Embryonic facial prominence (tissue), 1 donor: Measurements from ENCODE around the gene TOP1.

Experiments
- DNase-seq: peaks from one replicate; pipeline ENCODE4 v3.0.0-alpha.2; 2016; ENCODE audit errors: extremely low spot score

The TOP1 gene

DNA sequence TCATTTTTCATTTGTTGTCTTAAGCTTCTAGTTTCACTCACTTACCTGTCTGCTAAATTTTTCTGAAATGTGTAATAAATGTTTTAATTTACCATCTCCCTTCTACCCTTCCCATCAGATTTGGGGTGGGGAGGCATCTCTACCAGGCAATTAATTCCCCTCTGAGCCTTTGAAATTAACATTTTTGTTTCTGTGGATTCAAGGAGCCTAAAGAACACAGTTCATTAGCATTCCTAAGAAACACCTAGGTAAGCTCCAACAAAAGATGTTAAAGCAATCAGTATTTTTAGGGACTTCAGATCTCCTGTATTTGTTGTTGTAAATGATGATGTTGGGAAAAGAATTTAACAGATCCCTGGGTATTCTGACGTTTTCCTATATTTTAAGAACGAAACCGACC, 6.6 kb downstream of the TOP1 start:
- DNase-seq = no peak

DNA sequence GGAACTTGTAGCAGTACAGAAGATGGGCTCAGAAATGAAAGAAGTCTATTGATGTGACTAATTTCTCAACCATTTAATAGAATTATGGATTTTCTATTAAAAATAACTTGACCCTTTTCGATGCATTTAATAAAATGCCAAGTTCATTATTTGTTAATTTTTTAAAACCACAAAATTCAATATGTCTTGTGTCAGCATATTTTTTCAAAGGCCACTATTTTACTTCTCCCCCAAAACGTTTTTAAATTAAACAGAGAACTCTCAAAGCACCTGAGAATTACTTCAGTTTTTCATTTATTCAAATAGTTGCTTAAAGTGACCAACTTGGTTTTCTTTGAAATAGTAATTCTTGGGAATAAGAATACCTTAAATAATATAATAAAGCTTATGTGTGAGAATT, 8.6 kb downstream of the TOP1 start:
- no peak for DNase-seq

DNA sequence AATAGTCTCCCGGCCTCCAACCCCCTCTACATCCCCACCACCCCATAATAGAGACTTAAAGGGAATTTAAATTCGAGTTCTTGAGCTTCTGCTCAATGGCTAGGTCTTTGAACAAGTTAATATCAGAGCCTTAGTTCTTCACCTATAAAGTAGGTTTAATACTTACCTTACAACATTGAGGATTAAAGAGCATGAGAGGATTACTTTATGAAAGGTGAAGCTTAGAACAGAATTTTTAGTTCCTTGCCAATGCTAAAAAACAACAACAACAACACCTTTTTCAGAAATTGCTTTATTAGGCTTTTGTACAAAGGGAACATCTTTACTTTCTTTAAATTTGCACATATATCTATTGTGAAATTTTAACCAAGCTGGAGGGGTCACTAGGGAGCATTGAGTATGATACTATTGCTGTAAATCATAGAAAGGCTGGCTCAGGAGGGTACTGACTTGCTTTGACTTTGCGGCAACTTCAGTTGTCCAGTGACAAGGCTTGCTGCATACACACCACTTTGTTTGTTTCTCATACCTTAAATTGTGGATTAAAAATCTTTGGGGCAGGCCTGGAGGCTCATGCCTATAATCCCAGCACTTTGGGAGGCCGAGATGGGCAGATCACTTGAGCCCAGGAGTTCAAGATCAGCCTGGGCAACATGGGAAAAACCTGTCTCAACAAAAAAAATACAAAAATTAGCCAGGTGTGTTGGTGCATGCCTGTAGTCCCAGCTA, 9.7 kb downstream of the TOP1 start:
- DNase-seq = no peak

DNA sequence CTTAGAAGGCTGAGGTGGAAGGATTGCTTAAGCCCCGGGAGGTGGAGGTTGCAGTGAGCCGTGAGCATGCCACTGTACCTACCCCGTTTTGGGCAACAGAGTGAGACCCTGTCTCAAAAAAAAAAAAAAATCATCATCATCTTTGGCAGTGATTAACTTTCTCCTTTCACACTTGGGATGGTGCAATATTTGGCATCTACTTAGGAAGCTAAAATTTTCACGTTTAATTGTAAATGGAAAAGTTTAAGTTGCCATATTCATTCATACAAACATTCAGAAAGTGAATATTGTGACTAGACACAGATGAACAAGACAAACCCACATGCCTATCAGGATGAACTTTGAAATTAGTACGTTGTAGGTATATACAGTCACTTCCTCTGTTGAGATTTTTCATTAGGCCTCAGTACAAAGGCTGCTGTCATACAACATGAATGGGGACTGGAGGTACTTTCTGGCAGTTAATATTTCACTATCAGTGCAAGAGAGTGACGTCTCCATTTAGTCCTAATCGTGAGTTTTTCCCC, 10.3 kb downstream of the TOP1 start:
- DNase-seq = no peak

DNA sequence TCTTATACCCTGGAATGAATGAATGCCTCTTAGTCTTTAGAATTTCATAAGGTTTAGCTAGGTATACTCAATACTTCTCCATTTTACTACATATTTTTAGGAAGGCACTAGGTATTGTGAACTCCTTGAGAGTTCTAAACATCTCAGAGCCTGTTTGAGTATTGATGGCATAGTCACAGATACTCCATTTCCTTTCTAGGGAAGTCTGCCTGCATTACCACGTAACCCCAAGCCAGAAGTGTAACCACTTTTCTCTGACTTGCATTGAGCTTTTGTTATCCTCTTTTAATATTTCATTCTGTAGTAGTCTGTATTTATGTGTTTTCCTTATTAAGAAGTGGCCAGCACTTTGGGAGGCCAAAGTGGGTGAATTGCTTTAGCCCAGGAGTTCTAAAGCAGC, 12.2 kb downstream of the TOP1 start:
- DNase-seq = no peak

DNA sequence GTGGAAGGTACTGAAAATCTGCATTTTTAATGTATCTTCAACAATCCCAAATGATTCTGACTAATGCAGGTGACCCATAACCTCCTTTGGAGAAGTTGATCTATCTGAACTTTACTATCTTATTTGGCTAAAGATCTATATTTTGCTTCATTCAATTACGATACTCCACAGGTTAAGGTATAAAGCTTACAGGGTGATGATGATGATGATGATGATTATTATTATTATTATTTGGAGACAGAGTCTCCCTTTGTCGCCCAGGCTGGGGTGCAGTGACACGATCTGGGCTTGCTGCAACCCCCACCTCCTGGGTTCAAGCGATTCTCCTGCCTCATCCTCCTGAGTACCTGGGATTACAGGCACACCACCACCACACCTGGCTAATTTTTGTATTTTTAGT, 13.1 kb downstream of the TOP1 start:
- no peak for DNase-seq

DNA sequence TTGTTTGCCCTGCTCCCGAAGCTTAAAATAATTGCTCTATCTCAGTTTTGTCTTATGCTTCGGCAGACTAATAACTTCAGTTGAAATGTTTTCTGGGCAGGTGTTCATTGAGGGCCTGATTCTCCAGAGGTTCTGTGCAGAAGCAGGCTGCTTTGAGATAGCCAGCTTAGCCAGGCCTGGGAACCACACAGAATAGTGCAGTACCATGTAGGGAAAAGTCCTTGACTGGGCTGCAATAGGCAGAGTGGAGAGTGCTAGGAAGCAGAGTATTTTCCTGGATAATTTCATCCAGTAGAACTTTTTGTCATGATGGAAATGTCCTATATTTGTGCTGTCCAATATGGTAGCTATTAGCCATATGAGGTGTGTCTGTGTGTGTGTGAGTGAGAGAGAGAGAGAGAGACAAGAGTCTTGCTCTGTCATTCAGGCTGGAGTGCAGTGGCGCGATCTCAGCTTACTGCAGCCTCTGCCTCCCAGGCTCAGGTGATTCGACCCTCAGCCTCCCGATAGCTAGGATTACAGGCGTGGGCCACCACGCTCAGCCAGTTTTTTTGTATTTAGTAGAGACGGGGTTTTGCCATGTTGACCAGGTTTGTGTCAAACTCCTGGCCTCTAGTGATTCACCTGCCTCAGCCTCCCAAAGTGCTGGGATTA, 15.9 kb downstream of the TOP1 start:
- DNase-seq = no peak

DNA sequence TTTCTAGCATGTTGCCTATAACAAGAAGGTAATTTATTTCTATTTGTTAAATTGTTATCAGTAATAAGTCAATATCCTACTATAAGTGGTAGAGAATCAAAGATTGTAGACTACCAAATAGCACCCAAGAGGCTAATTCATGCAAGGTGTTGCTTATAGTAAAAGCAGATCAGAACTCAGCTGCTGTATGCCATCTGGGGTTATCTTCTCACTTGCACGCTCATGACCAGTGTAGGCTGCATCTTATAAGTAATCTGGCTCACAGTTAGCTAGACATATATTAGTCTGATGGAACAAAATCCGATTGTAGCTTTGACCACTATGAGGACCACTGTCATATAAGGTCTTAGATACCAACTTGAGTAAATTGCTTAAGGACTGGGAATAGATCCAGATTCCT, 17.0 kb downstream of the TOP1 start:
- DNase-seq = no peak

DNA sequence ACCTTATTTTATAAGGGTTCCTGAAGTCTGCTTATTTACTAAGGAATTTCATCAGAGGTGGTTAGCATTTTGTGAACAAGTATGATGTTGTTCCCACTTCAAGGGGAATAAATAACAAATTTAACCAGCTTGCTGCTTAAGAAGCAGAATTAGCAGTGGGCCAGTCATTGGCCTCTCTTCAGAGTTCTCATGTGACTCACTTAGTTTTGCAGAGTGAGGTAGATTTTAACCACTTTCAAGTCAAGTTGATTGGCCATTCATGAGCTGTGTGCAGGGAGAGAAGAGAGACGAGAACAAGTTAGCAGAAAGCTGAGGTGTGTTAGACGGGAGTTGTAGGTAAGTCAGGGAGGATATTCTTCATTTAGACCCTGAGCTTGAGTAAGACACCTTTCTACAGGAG, 18.1 kb downstream of the TOP1 start:
- no peak for DNase-seq

DNA sequence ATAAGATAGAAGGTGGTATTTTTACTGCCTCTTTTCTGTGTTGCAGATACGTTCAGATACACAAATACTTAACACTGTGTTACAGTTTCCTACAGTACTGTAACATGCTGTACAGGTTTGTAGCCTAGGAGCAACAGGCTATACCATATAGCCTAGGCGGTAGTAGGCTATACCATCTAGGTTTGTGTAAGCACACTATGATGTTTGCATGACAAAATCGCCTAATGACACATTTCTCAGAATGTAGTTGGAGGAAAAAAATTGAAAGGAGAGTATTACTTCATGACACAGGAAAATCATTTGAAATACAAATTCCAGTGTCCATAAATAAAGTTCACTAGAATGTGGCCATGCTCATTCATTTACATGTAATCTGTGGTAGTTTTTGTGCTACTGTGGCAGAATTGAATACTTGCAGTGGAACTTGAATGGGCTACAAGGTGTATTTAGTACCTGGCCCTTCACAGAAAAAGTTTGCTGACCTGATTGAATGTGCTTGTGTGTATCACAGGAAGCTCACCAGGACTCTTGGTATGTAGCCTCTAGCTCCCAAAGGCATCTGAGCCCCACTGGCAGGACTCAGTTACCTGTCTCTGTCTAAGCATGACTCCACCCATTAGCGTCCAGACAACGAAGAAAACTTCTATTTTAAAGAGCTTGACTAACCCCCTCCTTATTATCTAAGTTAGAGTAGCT, 18.8 kb downstream of the TOP1 start:
- no peak for DNase-seq

DNA sequence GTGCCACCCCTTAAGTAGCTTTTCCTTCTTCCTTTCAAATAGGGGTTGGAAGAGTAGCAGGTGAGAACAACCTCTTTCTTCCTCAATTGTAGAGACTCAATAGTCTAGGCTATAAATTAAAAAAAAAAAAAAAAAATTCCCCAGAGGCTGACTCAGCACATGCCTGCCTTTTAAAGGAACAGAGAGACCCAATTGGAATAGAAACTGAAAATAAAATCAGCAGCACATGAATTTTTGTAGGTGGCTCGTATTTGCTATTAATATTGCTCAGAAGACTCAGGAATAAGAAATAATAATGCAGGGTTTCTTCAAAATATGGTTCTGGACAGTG, 19.3 kb downstream of the TOP1 start:
- DNase-seq = no peak

DNA sequence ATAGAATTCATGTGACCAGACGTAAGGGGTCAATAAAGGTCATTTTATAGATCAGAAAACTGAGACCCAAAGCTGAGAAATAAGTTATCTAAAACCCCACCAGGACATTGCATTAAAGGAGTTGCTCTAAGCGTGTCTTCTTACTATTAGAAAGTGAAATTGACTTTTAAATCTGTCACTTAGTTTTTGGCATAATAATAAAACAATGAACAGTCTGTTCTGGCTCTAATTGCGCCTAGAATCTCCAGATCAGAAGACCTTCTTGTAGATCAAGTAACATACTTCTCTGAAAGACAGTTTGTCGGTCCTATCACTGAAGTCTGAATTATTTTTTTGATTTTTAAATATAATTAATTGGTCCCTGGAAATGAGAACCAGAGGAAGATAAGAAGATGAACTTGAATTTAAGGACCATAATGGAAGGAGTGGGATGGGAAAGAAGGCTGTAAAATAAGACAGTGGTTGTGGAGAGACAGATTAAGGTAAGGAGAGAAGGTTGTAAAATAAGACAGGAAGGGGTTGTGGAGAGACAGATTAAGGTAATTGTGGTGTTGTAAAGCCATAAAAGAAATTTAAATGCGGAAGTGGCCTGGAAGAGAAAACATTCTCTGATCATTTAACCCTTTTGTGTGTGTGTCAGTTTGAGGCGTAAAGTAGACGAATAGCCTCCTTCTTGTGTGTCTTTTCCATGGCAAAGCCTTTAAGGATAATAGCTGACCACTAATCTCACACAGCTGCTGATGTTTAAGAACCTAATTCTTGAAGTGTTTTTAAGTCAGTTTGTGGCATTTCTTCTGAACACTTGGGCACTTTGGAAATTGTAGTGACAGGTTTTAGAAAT, 20.1 kb downstream of the TOP1 start:
- no peak for DNase-seq

DNA sequence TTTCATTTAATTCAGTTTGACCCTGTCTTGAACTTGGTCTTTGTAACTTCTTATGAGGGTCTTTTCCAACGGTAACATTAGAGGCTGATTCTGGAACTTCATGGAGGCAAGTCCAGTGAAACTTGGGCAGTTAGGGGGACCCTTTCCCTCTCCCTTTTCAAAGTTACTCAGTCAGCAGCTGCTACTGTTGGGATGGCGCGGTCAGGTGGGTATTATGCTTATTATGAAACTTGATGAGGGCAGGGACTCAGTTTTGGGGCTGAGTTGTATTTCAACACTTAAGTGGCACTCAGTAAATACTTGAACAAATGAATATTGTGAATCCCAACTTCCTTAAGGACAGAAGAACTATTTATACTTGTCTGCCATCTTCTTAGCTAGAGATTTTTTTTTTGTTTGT, 20.8 kb downstream of the TOP1 start:
- no peak for DNase-seq

DNA sequence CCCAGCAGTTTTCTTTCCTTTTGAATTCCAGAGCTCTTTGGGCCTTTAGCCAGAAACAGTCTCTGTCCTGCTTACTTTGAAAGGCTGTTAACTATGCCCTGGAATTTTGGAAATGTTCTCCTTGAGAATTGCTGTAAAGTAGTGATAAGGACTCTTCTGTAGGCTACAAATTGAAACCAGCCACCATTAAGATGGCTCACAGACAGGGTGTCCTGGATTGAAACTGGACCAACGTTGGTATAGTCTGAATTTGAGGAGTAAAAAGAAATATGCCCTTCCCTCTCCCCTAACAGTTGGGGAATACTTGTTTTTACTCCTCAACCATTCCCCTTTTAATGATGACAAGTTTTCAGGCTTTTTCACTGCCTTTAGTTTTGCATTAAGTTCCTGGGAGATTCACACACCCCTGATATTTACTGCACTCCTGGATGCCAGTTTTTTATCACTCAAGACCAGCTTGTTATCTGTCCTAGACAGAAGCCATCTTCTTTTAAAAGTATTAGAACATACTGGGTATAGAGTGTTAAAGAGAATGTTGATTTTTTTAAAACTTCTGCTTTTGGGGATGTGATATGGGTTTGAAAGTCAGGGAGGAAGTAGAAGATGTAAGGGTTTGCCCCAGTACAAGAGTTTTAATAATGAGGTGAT, 21.9 kb downstream of the TOP1 start:
- no peak for DNase-seq

DNA sequence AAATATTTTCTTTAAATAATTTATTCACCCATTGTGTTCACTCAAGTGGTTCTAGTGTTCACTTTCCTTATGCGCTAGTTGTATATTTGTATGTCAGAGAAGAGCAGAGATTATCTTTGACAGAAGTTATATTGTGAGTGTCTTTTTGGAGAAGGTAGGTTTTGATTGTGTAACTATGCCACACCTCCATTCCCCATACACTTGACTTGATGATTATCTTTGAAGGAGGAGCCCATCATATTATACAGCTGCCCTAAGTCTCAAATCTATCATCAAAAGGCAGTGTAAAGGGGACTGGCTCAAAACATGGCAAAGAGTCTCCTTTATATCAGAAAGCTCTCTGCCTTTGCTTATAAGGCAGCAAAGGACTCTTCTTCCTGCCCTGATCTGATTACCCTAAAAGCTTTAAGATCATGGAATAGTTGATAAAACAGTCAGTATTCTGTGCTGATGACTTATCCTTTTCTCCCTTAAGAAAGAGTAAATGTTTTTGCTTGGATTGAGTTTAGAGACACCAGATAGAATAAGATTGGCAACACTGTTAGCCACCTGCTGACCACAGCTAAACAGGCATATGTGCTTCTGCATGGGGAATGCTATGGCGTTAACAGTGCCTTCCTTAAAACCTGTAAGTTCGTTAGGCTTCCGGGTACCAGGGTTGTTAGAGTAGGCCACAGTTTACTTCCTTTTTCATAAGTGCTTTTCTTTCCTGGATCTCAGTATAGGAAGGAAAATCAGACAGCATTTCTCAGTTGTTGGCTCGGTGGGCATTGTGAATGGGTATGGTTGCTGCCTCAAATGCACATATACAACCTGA, 22.6 kb downstream of the TOP1 start:
- no peak for DNase-seq

DNA sequence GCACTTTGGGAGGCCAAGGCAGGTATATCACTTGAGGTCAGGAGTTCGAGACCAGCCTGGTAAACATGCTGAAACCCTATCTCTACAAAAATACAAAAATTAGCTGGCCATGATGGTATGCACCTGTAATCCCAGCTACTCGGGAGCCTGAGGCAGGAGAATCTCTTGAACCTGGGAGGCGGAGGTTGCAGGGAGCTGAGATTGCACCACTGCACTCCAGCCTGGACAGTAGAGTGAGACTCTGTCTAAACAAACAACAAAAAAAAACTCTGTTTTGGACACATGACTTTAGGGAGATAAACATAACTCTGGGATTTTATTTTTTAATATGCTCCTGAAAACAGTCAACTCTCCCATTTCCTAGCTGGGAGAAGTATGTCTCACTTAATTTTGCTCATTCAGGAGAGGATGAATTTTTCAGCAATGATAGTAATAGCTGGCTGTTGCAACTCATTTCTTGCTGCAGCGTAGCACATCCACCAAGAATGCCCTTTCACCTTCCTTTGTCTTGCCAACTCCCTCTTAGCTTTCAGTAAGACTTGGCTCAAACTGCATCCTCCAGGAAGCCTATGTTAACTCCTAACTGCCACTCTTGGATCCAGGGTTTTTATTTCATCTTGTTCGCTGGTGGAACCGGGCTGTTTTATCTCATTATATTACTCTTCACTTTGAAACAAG, 24.3 kb downstream of the TOP1 start:
- DNase-seq = no peak

DNA sequence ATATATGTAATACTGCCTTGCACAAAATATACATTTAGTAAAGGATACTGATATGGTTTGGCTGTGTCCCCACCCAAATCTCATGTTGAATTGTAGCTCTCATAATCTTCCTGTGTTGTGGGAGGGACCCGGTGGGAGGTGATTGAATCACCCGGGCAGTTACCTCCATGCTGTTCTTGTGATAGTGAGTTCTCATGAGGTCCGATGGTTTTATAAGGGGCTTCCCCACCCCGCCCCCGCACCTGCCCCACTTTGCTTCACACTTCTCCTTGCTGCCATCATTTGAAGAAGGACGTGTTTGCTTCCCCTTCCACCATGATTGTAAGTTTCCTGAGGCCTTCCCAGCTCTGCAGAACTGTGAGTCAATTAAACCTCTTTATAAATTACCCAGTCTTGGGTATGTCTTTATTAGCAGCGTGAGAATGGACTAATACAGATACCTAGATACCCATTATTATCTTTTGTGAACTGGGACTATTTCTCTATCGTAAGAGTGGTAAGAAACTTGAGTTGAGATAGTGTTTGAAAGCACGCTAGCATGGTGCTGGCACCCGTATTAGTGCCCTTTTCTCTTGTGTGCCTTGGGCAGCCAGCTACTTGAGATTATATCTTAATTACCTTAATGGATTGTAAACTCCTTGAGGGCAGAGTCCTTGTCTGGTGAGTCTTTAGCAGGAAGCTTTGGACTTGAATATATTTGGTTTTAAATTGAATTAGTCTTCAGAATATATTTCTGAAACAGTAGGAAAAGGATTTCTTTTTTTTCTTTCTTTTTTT, 25.6 kb downstream of the TOP1 start:
- no peak for DNase-seq

DNA sequence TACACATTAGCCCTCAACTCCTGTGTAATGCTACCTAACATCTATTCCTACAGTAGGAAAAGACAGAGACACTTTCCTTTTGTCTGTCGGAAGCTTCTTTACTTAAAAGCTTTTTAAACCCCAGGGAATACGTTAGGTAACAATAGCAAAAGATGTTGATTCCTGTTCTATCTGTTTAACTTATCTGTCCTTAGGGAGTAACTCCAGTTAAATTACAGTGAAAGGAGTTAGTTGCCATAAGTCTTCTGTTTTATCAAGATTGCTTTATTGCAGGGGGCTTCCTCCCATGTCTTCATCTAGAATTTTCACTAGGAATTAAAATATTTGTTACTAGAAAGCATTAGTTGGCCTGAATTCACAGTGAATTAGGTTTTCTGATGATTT, 26.2 kb downstream of the TOP1 start:
- DNase-seq = no peak

DNA sequence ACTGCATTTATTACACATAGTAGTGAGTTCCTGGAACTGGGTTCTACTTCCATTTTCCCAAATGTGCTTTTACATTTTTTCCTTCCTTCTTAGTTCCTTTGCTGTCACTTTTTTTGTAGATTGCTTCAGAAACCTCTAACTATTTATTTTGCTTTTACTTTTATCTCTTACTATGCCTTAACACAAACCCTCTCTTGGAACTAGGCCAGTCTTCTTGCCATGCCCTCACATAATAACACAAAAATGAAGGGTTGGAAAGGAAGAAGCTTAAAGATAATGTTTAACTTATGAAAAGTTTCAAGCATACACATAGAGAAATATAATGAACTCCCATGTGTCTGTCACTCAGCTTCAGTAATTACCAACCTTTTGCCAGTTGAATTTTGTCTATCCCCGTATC, 27.1 kb downstream of the TOP1 start:
- no peak for DNase-seq
